Measurements from ENCODE around the gene TMEM253. TPM values are rescaled to one million over a fixed set of nuclear protein-coding genes. Genes with fewer than 3 reads are reported as not detected.
A peak's percentile ranks its signal among the peaks of the same experiment; 100 is the strongest.

Gene TMEM253
- total and polyA plus RNA-seq, 9 of the 15 experiments (the other 6 are each of a cell fraction or from before 2014, with no cell fraction given), result 0.11 to 0.61 (median 0.26) TPM; not detected in 3

DNA sequence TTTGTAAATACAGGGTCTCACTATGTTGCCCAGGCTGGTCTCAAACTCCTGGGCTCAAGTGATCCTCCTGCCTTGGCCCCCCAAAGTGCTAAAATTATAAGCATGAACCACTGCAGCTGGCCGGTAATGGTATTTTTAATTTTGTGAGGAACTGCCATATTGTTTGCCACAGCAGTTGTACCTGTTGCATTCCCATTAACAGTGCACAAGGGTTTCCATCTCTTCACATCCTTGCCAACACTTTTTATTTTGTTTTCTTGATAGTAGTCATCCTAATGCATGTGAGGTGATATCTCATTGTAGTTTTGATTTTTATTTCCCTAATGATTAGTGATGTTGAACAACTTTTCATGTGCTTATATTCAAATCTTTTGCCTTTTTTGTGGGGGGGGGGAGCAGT is 41.5 kb downstream of the TMEM253 start (continued):
- no peak for TF ChIP-seq KDM5B (IDR thresholded peaks at IDR 0.05; ENCODE audit: insufficient replicate concordance, low read depth, low read length)

- FAIRE-seq (no peak), ATAC-seq (no peak), DNase-seq (ENCODE audit: extremely low read depth in 1 of 4, low spot score in 3 of 4) (no peak)
- no peaks in the 10 kb centered on the region for H3K27me3 ChIP-seq (ENCODE audit: control insufficient read depth in 2 of 2, insufficient read depth in 2 of 2, low read length in 2 of 2)
- BruUV-seq (replicated peaks), result no TSS peak
- no peak overlapping the region for H3K4me3 ChIP-seq
- intact Hi-C loops (cut with micrococcal nuclease) (no loop called here), in situ Hi-C loops (cut with MboI) (no loop called here)
- TF ChIP-seq AFF4 (CRISPR knock-in tag; IDR thresholded peaks at IDR 0.05) (no peak), ZNF780A (CRISPR knock-in tag; IDR thresholded peaks at IDR 0.05) (no peak), YY1 (IDR thresholded peaks at IDR 0.05; ENCODE audit: borderline replicate concordance in 1 of 3, control insufficient read depth in 1 of 3, extremely low read depth in 1 of 3, insufficient read depth in 3 of 3, insufficient read length in 1 of 3, insufficient replicate concordance in 2 of 3, low read depth in 1 of 3, low read length in 2 of 3) (no peak), ESRRB (CRISPR knock-in tag; IDR thresholded peaks at IDR 0.05; ENCODE audit: borderline replicate concordance) (no peak), CHD1 (IDR thresholded peaks at IDR 0.05; ENCODE audit: low read length) (no peak), ZNF324 (CRISPR knock-in tag; IDR thresholded peaks at IDR 0.05) (peak; percentile 95), CBX2 (IDR thresholded peaks at IDR 0.05; ENCODE audit: insufficient read depth, low read length, poor library complexity, severe bottlenecking) (no peak), NRF1 (conservative IDR thresholded peaks at IDR 0.05 in 1 of 2, IDR thresholded peaks at IDR 0.05 in 1 of 2) (no peak)
- no peak overlapping the region for H2AFZ ChIP-seq (ENCODE audit: low read depth, low read length)
- POLR2A ChIA-PET, result no interaction called here
- H4K20me1 ChIP-seq (replicated peaks; ENCODE audit: control insufficient read depth, insufficient read depth, low read length), result no peaks in the 10 kb centered on the region
- H3K4me1 ChIP-seq (replicated peaks in 1 of 2; ENCODE audit: control insufficient read depth in 2 of 2, insufficient read depth in 2 of 2, low read length in 2 of 2), result no peaks in the 10 kb centered on the region; a peak in 1 of 5 replicates
- no peaks in the 10 kb centered on the region for H3K36me3 ChIP-seq (ENCODE audit: control insufficient read depth, insufficient read depth, low read length)
- H3K9me3 ChIP-seq (replicated peaks; ENCODE audit: control insufficient read depth, insufficient read depth, low read depth, low read length), result no peaks in the 10 kb centered on the region
- no peaks in the 10 kb centered on the region for H3K79me2 ChIP-seq (ENCODE audit: control insufficient read depth, insufficient read depth, low read length)
- H3K4me2 ChIP-seq (ENCODE audit: insufficient read depth, low read length), result no peak overlapping the region
- no peak overlapping the region for H3K9ac ChIP-seq (ENCODE audit: insufficient read depth in 1 of 2, low read depth in 2 of 2, low read length in 2 of 2)
- no peak overlapping the region for H3K27ac ChIP-seq (ENCODE audit: extremely low read depth, low read depth, low read length)
- no peaks in the 10 kb centered on the region for H3K9me1 ChIP-seq (ENCODE audit: control insufficient read depth, insufficient read depth, low read length)
- CTCF ChIA-PET (ENCODE audit: low intra/inter-chr PET ratio), result no interaction called here
Measured at GRCh38 chr14:21145437-21145836, 44.6 kb downstream of the TMEM253 start.

Measured in K562 (cell line).